Measurements from ENCODE around the gene FBXW12.

- no peak for TF ChIP-seq CTCF (IDR thresholded peaks at IDR 0.05; ENCODE audit: insufficient read depth, low read length)
- TF ChIP-seq GABPA (IDR thresholded peaks at IDR 0.05; ENCODE audit: low read depth): no peak
- no peak for TF ChIP-seq POLR2AphosphoS5 (IDR thresholded peaks at IDR 0.05; ENCODE audit: low read depth)
- no peak for TF ChIP-seq SPI1 (IDR thresholded peaks at IDR 0.05; ENCODE audit: borderline replicate concordance, low read depth)
- TF ChIP-seq REST (IDR thresholded peaks at IDR 0.05; ENCODE audit: insufficient replicate concordance, low read depth): no peak
Measured at GRCh38 chr3:48420561-48420960, 48.5 kb downstream of the FBXW12 start.

All from HL-60 (cell line).